GM18858 (cell line): Measurements from ENCODE around the gene ANXA2.
"Not testable (repeated sequence)": the region's sequence is repeated elsewhere in the genome, so short reads cannot be mapped to it uniquely, and the experiment has no call there.

ENCODE experiments used
- ATAC-seq: cut with Tn5 transposase; IDR thresholded peaks from one replicate; pipeline ENCODE4 v1.9.1; 2021; ENCODE audit not compliant: unreplicated experiment

ANXA2 gene

GRCh38 chr15:60411774-60412425 lies 14.1 kb upstream of the ANXA2 start:
- ATAC-seq = no peak

- not testable (repeated sequence) for ATAC-seq
These were observed 12.6 kb upstream of the ANXA2 start for GRCh38 chr15:60410350-60410749.

GRCh38 chr15:60408463-60408981 lies 10.7 kb upstream of the ANXA2 start:
- ATAC-seq = no peak

DNA sequence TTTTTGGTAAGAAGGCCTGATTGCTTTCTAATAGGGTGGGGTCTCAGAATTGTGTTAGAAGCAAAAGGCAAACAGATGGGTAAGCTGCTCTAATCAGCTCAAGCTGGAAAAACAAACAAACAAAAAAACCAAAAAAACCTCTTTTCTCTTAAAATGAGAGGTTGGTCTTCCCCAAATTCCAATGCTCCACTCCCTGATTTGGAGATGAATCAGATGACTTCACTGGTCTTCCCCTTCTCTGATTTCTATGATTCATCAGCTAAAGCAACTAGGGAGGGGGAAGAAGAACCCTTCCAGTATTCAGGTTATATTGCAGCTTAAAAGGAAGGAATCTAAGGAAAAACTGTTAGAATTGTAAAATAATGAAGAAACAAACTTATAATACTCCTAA lies 9.6 kb upstream of the ANXA2 start:
- no peak for ATAC-seq

- no peak for ATAC-seq
These were observed 9.0 kb upstream of the ANXA2 start for GRCh38 chr15:60406513-60407414.

DNA sequence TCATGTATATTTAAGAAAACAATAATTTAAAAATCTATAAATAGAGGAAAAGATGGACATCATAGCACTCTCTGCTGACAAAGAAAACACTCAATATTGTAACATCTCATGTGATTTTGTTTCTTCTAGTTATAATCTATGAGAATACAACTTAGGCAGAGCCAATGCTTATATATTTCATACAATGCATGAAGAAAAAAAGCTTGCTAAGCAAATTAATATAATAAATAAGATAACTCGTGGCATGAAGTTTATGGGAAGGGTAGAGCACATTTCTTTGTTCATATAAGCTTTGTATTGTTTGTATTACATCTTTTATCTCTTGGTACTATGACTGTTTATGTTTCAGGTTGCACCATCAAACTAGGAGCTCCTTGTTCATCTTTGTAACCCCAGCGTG lies 7.6 kb upstream of the ANXA2 start:
- ATAC-seq = no peak

DNA sequence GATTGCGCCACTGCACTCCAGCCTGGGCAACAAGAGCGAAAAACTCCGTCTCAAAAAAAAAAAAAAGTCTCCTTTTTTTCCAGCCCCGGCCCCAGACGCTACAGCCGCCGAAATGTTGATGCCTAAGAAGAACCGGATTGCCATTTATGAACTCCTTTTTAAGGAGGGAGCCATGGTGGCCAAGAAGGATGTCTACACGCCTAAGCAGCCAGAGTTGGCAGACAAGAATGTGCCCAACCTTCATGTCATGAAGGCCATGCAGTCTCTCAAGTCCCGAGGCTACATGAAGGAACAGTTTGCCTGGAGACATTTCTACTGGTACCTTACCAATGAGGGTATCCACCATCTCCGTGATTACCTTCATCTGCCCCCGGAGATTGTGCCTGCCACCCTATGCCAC lies 6.6 kb upstream of the ANXA2 start:
- ATAC-seq = not testable (repeated sequence)

GRCh38 chr15:60400944-60401343 lies 3.2 kb upstream of the ANXA2 start:
- no peak for ATAC-seq

DNA sequence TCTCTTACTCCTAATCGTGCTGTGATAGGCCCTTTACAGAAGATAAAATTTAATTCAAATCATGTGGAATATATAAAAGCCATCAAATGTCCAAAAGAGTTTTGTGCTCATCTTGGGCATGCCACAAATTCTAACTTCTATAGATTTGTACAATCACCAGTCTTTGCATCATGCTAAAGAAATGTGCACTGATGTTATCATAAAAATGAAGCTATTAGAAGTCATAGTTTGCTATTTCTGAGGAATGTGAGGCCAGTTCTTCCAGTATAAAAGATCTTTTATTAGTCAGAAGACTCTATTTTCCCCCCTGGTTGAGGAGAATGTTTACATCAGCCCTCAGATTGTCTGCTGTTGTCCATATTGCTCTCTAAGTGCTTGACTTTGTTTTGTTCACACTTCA lies 2.1 kb upstream of the ANXA2 start:
- no peak for ATAC-seq

DNA sequence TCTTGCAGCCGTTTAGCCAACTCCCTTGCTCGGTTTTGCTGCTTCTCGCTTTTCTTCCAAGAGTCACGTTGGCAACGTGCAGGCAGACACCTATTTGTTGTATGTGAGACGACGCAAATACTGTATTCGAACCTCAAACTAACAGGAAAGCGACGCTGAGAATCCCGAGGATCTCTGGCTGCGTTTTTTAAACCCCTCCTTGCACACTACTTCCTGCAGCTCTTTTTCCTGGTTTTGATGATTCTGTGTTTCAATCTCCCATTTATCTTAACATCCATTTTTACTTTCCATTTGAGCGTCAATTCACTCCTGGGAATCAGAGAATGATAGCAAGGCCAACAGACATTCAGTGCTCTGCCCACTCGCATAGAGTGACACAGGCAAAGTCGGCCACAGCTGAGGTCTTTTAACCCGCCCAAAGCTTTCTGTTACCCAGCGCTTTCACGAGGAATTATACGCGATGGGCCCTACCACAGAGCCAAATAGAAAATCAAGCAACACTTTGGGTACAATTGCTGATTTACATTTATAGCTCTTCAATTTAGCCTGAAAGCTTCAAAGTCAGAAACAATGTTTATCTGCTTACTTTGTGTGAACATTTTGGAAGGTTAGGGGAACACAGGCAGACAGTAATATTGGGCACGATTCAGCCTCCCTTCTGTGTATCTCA lies 1.6 kb upstream of the ANXA2 start:
- ATAC-seq = no peak

DNA sequence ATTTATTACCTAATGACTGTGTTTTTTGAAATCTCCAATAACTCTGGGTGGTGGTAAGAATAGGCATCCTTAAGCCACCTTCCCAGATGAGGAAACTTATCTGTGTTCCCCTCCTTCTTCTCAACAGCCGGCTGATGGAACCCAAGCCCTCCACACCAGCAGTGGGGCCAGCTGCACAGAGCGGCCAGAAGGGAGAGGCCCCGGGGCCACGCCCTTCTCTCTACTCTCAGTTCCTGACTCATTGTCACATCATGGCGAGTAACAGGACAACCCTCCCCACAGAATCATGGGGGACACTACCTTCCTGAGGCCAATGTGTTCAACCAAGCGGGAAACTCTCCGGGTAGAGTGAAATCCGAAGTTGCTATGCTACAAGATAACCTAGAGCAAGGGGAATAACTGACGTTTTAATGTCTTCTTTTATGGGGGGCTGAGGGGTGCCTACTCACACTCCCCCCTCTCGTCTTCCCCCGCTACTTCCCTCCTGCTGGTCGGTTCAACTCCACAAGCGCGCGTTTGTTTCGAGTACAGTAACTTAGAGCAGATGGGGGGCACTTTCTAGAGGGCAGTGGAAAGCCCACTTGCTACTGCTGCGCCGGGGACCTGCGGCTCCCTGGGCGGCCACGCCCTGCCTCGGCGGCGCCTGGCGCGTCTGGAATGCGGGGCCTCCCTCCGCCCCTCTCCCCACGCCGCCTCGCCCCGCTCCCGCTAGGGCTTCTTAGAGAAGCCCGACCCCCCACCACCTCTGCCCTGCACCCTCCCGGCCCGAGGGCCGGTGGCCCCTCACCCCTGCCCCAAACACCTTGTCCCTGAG lies 621 bp downstream of the ANXA2 start:
- peak; percentile 52 for ATAC-seq

DNA sequence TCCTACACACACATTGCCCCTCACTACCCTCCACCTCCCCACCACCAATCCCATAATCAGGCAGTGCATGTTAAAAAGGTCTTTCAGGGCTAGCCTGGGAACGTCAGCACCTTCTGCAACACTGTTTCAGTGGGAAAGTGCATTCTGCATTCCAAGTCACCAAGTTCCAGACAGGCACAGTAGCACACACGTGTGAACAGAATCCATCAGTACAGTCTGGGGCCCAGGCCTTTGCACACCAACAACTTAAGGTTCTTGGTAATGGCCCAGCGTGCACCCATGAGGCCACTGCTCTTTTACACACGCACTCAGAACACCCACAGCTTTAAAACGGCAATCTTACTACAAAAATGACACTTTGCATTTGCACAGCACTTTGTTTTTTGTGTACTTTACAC lies 1.2 kb downstream of the ANXA2 start:
- ATAC-seq = no peak

GRCh38 chr15:60396100-60396499 lies 1.7 kb downstream of the ANXA2 start:
- no peak for ATAC-seq

- no peak for ATAC-seq
These were observed 2.3 kb downstream of the ANXA2 start for GRCh38 chr15:60395276-60396011.

DNA sequence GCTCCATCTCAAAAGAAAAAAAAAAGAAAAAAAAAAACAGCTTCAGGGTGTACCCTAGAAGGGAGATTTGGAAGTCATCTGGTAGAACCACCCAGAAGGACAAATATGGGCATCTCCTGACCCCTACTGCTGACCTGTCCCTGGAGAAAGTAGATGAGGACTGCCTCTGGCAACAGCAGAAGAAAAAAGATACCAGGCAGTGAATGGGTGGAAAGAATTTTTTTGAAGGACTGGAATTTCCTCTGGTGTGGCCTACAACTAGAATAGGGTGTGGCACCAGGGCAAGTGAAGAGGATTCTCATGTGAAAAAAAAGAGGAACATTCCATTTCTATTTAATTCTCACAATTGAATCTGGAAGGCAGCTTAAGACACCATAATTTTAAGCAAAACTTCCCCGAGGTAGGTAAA lies 3.1 kb downstream of the ANXA2 start:
- no peak for ATAC-seq

DNA sequence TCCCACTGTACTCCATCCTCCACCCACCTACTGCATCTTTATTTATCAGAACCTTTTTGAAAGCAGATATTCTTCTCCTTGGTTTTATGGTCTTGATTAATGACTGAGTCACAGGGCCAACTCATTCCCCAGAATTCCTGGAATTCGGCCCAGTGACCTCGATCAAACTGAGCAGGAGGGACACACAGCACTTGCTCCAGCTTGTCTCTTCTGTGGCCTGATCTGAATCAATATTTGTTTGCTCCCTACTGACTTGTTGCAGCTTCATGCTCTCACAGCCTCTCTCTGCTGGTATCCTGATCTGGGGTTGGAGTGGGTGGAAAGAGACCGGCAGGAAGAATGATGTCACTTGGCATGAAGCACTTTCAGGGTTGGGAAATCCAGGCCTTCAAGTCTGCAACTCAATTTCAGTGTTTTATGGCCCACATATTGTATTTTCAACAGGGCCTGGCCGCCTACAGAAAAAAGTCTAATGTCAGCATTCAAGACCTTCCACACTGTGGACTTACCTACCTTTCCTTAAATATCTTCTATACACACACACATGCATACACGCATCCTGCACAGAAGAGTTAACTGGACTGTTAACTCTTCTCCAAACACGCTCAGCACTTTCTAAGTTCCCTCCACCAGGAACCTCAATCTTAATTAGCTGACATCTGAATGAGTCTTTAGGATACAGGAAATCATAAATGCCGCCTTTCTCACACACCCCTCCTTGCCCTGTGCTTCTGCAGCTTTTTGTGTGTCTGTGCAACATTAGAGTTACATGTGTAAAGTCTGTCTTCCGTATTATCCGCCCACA lies 4.6 kb downstream of the ANXA2 start:
- ATAC-seq = no peak

DNA sequence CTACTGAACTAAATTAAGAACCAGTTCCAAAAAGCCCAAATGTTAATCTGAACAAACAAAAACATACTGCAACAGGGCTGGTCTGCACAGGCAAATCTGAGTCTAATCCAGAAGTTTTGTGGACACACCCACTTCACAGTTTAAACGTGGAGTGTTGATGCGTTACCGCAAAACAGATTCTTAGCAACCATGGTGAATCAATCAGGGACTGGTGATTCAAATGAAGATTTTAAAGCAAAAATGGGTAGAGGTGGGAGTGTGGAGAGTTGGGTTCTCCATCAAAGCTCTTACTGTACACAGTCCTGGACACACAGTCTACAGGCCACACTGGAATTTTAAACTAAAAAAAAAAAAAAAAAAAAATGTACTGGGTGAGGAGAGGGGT lies 5.2 kb downstream of the ANXA2 start:
- ATAC-seq = no peak

DNA sequence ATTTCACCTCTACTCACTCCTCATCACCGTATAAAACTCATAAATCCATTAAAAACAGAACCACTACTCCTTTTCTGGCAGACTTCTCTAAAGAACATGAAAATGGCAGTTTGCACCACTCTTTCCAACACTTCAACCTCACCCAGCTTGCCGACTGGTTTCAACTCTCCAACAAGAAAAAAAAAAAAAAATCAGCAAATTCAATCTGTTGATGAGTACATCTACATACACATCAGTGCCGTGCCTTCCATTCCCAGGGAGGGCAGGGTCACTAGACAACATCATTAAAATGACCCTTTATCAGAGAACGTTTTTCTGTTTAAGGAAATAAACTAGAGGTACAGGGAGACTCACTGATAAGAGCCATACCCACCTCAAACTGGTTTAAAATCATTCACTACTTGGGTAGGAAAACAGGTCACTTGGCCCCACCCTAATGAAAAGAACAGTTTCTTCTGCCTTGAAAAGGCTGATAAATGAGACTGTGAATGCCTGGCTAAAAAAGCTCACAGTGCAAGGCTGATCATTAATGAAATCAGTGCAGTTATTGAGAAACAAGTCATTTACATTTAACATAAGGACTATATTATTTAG lies 6.0 kb downstream of the ANXA2 start:
- ATAC-seq = no peak
